Measurements from ENCODE around the gene ZNF417.

DNA sequence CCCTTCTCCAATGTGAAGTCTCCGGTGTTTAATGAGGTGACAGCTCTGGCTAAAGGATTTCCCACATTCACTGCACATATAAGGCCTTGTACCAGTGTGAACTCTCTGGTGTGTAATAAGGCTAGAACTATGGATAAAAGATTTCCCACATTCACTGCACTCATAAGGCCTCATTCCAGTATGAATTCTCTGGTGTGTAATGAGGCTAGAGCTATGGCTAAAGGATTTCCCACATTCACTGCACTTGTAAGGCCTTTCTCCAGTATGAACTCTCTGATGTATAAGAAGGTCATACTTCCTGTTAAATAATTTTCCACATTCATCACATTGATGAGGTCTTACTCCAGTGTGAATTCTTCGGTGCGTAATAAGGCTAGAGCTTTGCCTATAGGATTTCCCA, 25.2 kb upstream of the ZNF417 start:
- TF ChIP-seq, protein P1, sequence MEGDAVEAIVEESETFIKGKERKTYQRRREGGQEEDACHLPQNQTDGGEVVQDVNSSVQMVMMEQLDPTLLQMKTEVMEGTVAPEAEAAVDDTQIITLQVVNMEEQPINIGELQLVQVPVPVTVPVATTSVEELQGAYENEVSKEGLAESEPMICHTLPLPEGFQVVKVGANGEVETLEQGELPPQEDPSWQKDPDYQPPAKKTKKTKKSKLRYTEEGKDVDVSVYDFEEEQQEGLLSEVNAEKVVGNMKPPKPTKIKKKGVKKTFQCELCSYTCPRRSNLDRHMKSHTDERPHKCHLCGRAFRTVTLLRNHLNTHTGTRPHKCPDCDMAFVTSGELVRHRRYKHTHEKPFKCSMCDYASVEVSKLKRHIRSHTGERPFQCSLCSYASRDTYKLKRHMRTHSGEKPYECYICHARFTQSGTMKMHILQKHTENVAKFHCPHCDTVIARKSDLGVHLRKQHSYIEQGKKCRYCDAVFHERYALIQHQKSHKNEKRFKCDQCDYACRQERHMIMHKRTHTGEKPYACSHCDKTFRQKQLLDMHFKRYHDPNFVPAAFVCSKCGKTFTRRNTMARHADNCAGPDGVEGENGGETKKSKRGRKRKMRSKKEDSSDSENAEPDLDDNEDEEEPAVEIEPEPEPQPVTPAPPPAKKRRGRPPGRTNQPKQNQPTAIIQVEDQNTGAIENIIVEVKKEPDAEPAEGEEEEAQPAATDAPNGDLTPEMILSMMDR (conservative IDR thresholded peaks at IDR 0.05; ENCODE audit: low read depth in 2 of 2), result no peak
- TF ChIP-seq EZH2 (IDR thresholded peaks at IDR 0.05; ENCODE audit: low read depth, unreplicated experiment) (no peak), EZH2phosphoT487 (IDR thresholded peaks at IDR 0.05; ENCODE audit: unreplicated experiment) (no peak), JUNB (IDR thresholded peaks at IDR 0.05; ENCODE audit: unreplicated experiment) (no peak), ZNF114 (CRISPR knock-in tag; IDR thresholded peaks at IDR 0.05) (no peak), POLR2AphosphoS5 (IDR thresholded peaks at IDR 0.05; ENCODE audit: low read depth) (no peak)
- TF ChIP-seq, protein P2, sequence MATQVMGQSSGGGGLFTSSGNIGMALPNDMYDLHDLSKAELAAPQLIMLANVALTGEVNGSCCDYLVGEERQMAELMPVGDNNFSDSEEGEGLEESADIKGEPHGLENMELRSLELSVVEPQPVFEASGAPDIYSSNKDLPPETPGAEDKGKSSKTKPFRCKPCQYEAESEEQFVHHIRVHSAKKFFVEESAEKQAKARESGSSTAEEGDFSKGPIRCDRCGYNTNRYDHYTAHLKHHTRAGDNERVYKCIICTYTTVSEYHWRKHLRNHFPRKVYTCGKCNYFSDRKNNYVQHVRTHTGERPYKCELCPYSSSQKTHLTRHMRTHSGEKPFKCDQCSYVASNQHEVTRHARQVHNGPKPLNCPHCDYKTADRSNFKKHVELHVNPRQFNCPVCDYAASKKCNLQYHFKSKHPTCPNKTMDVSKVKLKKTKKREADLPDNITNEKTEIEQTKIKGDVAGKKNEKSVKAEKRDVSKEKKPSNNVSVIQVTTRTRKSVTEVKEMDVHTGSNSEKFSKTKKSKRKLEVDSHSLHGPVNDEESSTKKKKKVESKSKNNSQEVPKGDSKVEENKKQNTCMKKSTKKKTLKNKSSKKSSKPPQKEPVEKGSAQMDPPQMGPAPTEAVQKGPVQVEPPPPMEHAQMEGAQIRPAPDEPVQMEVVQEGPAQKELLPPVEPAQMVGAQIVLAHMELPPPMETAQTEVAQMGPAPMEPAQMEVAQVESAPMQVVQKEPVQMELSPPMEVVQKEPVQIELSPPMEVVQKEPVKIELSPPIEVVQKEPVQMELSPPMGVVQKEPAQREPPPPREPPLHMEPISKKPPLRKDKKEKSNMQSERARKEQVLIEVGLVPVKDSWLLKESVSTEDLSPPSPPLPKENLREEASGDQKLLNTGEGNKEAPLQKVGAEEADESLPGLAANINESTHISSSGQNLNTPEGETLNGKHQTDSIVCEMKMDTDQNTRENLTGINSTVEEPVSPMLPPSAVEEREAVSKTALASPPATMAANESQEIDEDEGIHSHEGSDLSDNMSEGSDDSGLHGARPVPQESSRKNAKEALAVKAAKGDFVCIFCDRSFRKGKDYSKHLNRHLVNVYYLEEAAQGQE (IDR thresholded peaks at IDR 0.05; ENCODE audit: unreplicated experiment), result no peak
